ENCODE data around the gene HBQ1.
A peak's percentile ranks its signal among the peaks of the same experiment; 100 is the strongest.
"Not testable (repeated sequence)": the region's sequence is repeated elsewhere in the genome, so short reads cannot be mapped to it uniquely, and the experiment has no call there.

HBQ1 gene

DNA sequence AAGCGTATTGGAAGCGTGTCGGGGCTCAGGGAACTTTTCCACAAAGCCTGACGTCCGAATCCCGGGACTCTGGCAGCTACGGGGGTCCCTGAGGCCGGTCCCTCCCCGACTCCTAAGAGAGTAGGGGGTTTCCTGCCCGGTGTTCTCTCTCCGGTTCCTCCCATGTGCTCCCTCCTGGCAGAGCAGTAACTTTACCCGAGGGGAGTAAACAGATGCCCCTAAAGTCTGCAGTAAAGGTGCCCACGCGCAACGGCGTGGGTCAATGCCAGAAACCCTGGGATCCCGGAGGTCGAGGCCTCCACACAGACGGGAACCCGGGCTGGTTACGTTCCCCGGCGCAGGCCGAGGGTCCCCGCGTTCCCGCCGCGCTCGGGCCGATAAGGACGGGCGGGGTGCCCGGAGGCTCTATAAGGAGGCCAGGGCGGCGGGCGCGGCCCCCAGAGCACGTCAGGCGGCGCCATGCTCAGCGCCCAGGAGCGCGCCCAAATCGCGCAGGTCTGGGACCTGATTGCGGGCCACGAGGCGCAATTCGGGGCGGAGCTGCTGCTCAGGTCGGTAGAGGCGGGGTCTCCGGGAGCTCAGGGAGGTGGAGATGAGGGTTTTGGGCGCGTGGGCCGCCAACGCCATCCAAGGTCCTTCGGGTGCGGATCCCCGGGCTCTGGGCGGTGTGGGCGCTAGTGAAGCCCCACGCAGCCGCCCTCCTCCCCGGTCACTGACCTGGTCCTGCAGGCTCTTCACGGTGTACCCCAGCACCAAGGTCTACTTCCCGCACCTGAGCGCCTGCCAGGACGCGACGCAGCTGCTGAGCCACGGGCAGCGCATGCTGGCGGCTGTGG, 14.5 kb upstream of the HBQ1 start, which contains the start of gene HBM:
Gene HBM, plus strand, starts transcription at position 440 of the 836 bp plus-strand sequence. Its CDS starts 20 bp downstream, at position 460.
- DNase-seq (ENCODE audit: low read depth) = no peak
- TF ChIP-seq POLR2A (IDR thresholded peaks at IDR 0.05; ENCODE audit: extremely low read depth, insufficient read length) (no peak), MYC (IDR thresholded peaks at IDR 0.05; ENCODE audit: low read depth, low read length) (no peak), CTCF (IDR thresholded peaks at IDR 0.05; ENCODE audit: low read depth, low read length) (no peak)
- TF ChIP-seq, protein P1, sequence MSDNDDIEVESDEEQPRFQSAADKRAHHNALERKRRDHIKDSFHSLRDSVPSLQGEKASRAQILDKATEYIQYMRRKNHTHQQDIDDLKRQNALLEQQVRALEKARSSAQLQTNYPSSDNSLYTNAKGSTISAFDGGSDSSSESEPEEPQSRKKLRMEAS (IDR thresholded peaks at IDR 0.05; ENCODE audit: low read depth, low read length) = no peak
- no peak within 1 kb of the TSS for H3K4me3 ChIP-seq (ENCODE audit: low read depth, low read length)

DNA sequence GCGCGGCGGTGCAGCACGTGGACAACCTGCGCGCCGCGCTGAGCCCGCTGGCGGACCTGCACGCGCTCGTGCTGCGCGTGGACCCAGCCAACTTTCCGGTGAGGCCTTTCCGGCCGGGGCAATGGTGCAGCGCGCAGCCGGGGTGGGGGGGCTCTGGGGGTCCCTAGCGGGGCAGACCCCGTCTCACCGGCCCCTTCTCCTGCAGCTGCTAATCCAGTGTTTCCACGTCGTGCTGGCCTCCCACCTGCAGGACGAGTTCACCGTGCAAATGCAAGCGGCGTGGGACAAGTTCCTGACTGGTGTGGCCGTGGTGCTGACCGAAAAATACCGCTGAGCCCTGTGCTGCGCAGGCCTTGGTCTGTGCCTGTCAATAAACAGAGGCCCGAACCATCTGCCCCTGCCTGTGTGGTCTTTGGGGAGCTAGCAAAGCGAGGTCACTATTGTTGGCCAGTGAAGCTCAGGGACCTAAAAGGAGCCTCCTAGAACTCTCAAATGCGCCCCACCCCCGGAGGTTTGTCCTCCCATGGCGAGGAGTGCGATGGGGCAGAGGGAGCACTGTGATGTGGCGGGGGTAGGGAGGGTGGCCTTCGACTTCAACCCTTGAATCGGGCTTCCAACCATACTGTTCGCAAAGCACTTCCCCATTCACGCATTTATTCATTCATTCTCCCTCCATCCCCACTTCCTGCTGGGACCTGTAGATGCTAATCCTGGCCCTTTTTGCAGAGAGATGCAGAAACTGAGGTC, 13.7 kb upstream of the HBQ1 start:
- TF ChIP-seq POLR2A (IDR thresholded peaks at IDR 0.05; ENCODE audit: extremely low read depth, insufficient read length) (no peak), MYC (IDR thresholded peaks at IDR 0.05; ENCODE audit: low read depth, low read length) (no peak), CTCF (IDR thresholded peaks at IDR 0.05; ENCODE audit: low read depth, low read length) (no peak)
- TF ChIP-seq, protein P1 (IDR thresholded peaks at IDR 0.05; ENCODE audit: low read depth, low read length) = no peak
- no peak overlapping the region for H3K4me3 ChIP-seq (ENCODE audit: low read depth, low read length)
- no peak for DNase-seq (ENCODE audit: low read depth)

- TF ChIP-seq POLR2A (IDR thresholded peaks at IDR 0.05; ENCODE audit: extremely low read depth, insufficient read length) (no peak), MYC (IDR thresholded peaks at IDR 0.05; ENCODE audit: low read depth, low read length) (no peak), CTCF (IDR thresholded peaks at IDR 0.05; ENCODE audit: low read depth, low read length) (no peak)
- TF ChIP-seq, protein P1 (IDR thresholded peaks at IDR 0.05; ENCODE audit: low read depth, low read length) = no peak
- H3K4me3 ChIP-seq (ENCODE audit: low read depth, low read length) = no peak overlapping the region
- no peak for DNase-seq (ENCODE audit: low read depth)
Observed at GRCh38 chr16:167122-167690, 13.1 kb upstream of the HBQ1 start.

DNA sequence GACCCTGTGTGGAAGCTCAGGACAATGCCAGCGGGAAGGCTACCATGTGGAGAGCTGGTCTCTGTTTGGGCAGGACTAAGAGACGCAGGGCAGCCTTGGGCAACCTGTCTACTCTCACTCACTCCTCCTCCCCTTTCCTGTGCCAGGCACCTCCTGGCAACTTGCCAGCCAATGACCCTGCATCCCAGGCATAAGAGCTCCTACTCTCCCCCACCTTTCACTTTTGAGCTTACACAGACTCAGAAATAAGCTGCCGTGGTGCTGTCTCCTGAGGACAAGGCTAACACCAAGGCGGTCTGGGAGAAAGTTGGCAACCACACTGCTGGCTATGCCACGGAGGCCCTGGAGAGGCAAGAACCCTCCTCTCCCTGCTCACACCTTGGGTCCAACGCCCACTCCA, 11.8 kb upstream of the HBQ1 start:
- TF ChIP-seq CTCF (IDR thresholded peaks at IDR 0.05; ENCODE audit: low read depth, low read length) = no peak
- no peak for TF ChIP-seq POLR2A (IDR thresholded peaks at IDR 0.05; ENCODE audit: extremely low read depth, insufficient read length)
- no peak for TF ChIP-seq MYC (IDR thresholded peaks at IDR 0.05; ENCODE audit: low read depth, low read length)
- TF ChIP-seq, protein P1 (IDR thresholded peaks at IDR 0.05; ENCODE audit: low read depth, low read length) = no peak
- no peak overlapping the region for H3K4me3 ChIP-seq (ENCODE audit: low read depth, low read length)
- DNase-seq (ENCODE audit: low read depth) = no peak

DNA sequence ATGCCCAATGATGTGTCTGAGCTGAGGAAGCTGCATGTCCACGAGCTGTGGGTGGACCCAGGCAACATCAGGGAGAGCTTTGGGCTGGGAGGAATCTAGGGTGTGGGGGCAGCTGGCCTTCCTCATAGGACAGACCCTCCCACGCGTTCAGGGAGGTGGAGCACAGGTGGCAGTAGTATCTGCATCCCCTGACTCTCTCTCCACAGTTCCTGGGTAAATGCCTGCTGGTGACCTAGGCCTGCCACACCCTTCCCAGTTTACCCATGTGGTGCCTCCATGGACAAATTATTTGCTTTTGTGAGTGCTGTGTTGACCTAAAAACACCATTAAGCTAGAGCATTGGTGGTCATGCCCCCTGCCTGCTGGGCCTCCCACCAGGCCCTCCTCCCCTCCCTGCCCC, 11.2 kb upstream of the HBQ1 start:
- no peak for TF ChIP-seq CTCF (IDR thresholded peaks at IDR 0.05; ENCODE audit: low read depth, low read length)
- TF ChIP-seq, protein P1 (IDR thresholded peaks at IDR 0.05; ENCODE audit: low read depth, low read length) = no peak
- TF ChIP-seq POLR2A (IDR thresholded peaks at IDR 0.05; ENCODE audit: extremely low read depth, insufficient read length) = no peak
- TF ChIP-seq MYC (IDR thresholded peaks at IDR 0.05; ENCODE audit: low read depth, low read length) = no peak
- DNase-seq (ENCODE audit: low read depth) = no peak
- no peak overlapping the region for H3K4me3 ChIP-seq (ENCODE audit: low read depth, low read length)

DNA sequence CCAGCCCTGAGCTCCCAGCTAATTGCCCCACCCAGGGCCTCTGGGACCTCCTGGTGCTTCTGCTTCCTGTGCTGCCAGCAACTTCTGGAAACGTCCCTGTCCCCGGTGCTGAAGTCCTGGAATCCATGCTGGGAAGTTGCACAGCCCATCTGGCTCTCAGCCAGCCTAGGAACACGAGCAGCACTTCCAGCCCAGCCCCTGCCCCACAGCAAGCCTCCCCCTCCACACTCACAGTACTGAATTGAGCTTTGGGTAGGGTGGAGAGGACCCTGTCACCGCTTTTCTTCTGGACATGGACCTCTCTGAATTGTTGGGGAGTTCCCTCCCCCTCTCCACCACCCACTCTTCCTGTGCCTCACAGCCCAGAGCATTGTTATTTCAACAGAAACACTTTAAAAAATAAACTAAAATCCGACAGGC, 10.2 kb upstream of the HBQ1 start:
- DNase-seq (ENCODE audit: low read depth) = peak; percentile 36
- not testable (repeated sequence) for H3K4me3 ChIP-seq (ENCODE audit: low read depth, low read length)

Measured in NB4 (cell line).